ENCODE measurements around the gene NCK2.

NCK2 gene

DNA sequence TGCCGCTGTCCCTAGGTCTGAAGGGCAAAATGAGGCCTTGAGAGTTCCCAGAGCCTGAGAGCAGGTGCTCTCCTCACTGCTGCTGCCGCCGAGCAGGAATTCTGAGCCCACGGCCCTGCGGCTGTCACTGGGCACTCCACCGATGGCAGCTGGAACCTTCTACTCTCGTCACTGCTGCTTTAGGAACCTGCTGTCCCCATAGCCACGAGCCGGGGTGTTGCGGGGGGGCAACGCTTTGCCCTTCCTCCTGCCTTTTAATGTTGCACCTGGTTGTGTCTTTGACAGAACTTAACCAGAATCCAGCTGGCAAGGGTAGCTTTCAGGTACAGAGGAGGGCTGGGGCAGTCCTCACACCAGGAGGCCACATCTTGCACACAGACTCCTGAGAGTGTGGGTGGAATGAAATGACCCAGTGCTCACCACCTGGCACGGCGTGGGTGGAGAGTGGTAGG is 32.3 kb downstream of the NCK2 start:
- DNase-seq (ENCODE audit: low spot score): no peak

DNA sequence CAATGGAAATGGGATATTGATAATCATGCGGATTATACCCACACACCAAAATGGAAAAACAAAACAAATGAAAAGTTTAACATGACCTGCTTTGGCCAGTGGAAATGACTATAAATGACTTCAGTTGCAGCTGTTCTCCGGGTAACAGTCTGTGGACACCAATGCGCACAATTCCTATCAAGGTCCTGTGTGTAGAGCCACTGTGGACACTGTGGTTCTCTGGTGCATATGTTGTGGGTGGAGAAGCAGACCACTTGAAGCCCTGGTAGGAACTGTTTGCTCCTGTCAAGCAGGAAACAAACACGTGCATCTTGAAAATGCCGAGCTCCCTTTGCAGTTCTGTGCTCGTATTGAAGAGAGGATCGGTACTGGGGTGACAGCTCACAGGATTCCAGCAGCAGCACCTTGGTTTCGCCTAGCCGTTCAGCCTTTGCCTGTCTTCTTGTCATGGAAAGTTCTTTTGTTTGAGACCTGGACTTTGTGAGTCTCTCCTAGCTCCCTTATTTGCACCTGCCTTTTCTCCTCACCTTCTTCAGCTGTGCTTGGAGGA is 32.9 kb downstream of the NCK2 start:
- DNase-seq (ENCODE audit: low spot score): no peak

DNA sequence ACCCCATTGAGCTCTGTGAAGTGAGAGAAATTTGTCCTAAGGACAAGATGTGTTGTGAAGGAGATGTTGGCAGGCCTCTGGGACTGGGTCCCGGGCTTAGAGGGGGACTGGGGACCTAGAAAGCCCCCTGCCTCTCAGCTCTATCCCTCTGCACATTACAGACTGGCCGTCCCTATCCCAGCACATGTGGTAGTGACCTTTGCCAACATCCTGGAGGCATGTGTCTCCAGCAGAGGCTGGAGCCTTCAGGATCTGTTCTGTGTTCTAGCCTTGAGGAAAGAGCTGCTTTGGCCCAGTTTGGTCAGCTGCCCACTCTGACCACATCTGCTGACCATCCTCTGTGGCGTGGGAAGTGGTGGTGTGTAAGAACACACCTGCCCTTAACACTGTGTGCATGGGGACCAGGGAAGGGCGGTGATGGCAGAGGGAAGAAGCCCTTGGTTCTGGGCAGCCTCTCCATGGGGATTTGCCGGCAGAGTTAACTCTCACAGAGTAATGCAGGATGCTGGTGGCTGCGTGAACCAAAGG is 33.4 kb downstream of the NCK2 start:
- DNase-seq (ENCODE audit: low spot score): no peak

DNA sequence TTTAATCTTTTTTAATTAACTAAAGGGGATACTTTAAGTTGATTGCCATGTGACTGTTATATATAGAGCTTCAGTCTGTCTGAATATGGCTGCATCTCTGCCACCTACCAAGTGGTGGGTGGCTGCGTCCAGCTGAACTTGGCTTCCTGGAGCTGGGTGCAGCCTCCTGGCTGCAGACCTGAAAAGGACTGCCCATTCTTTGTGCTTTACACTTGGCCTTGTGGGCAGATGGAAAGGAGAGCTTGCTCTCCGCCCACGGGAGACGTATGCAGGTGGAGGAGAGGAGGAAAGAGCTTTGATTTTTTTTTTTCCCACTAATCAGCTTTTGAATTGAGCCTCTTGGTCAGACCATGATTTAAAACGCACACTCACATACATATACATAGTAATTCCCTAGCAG is 34.7 kb downstream of the NCK2 start:
- no peak for DNase-seq (ENCODE audit: low spot score)

DNA sequence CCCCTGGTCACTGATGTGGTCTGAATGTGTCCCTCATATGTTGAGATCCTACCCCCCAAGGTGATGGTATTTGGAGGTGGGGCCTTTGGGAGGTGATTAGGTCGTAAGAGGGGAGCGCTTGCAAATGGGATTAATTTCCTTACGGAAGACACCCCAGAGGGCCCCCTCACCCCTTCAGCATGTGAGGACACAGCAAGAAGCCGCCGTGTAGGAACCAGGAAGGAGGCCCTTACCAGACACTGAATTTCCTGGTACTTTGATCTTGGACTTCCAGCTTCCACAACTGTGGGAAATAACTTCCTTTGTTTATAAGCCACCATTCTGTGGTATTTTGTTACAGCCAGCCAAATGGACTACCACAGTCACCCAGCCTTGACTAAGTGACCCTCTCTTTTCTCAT is 35.9 kb downstream of the NCK2 start:
- DNase-seq (ENCODE audit: low spot score): no peak

DNA sequence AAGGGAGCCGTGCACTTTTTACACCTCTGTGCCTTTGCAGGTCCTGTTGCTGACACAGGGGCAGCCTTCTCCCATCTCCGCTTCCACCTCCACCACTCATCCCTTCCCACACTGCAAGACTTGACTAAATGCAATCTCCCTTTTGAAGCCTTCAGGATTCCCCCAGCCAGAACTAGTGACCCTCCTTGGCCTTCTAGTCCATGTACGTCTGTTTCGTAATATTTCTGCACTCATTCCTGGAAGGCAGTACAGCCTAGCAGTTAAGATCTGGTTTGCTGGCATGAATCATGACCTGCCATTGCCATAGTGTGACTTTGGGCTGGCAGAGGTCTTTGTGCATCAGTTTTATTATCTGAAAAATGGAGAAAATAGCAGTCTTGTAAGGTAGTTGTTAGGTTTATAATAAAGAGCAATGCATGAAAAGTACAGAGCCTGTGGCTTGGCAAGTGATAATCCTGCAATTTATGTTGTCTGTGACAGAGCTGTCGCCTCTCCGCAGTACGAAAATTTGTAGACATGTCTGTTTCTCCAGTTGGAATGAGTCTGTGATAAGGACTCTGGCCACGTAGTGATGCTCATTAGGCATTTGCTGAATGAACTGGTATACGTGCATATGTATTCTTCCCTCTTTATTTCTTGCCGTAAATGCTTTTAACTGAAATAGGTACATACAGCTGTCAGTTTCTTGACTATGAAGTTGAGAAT is 36.7 kb downstream of the NCK2 start:
- DNase-seq (ENCODE audit: low spot score): no peak

DNA sequence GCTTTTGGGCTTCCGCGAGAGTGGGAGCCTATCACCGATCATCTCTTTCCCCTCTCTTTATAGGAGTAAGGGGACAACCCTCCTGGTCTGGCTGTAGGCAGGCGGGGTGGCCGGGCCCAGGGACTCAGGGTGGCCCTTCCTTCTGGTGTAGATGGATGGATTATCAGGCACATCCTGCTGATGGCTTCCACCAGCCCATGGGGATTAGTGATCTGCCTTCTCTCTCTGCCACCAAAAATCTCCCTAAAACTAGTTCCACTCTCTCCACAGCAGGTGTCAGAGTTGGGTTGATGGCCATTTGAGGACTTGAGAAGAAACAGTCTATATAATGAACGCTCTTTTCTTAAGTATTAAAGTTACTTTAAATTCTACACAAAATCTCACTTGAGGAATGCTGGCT is 37.4 kb downstream of the NCK2 start:
- DNase-seq (ENCODE audit: low spot score): no peak

DNA sequence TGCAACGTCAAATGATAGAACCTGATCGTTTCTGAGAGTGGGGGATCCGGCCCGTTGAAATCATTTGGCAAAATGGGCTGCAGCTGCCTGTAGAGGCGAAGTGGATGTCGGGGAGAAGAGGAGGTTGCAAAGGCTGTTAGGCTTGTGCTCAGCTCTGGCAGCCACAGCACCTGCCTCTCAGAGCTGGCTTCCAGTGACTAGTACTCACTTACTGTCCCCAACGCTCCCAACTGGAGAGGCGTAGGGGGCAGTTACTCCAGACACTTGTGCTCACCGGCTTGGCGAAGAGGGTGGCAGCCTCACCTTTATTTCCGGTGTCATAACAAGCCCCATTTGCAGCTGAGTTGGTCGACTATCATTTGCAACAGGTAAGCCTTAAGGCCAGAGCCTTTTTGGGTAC is 37.9 kb downstream of the NCK2 start:
- no peak for DNase-seq (ENCODE audit: low spot score)

DNA sequence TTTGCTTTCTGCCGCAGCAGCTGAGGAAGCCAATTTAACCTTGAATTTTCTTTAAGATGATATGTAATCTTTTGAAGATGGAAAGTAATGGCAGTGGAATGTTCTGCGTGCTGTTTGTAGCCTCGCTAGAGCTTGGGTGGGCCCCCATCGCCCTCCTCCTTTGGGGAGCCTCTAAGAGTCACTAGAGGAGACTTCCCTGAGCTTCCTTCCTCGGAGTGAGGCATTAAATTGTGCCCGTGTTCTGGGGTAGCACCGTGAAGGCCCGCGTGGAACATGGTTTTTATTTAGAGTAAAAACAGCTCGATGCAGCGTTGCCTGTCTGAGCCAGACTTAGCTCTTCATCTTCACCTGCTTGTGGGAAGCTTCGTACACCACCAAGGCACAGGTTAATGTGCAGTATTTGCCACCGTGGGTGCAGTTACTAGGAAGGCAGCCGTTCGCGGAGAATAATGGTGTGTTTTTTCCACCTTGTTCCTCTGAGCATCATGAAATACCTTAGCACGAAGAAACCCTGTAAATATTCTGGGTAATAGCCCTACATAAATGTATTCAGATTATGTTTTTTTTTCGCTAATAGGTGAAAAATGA is 38.5 kb downstream of the NCK2 start:
- DNase-seq (ENCODE audit: low spot score): no peak

DNA sequence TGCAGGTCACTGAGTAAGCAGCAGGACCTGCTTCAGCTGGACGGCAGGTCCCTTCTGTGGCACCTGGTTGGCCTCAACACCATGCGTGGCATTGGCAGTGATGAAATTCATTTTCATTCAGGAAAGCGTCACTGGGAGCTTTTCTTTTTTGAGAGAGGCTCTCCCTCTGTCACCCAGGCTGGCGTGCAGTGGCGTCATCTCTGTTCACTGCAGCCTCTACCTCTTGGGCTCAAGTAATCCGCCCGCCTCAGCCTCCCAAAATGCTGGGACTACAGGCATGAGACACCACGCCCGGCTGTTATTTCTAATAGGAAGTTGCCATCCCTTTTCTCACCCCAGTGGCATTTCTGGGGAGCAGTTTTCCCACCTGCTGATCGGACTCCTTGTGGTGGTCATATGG is 39.3 kb downstream of the NCK2 start:
- no peak for DNase-seq (ENCODE audit: low spot score)

DNA sequence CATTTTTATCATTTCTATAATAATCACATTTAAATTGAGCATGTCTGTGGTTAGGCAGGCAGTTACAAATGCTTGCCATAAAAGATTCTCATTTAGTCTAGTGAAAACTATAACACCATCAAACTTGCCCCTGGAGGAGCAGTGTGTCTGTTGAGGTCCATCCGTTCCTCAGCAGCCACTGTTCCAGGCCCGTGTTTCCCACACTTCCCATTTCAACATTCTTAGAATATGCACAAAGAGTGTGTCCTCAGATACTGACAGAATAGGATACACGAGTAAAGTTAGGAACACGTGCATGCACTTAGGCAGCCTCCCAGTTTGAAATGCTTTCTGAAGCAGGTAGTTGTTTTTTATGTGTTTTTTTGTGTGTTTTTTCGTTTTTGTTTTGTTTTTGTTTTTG is 39.9 kb downstream of the NCK2 start:
- DNase-seq (ENCODE audit: low spot score): no peak

DNA sequence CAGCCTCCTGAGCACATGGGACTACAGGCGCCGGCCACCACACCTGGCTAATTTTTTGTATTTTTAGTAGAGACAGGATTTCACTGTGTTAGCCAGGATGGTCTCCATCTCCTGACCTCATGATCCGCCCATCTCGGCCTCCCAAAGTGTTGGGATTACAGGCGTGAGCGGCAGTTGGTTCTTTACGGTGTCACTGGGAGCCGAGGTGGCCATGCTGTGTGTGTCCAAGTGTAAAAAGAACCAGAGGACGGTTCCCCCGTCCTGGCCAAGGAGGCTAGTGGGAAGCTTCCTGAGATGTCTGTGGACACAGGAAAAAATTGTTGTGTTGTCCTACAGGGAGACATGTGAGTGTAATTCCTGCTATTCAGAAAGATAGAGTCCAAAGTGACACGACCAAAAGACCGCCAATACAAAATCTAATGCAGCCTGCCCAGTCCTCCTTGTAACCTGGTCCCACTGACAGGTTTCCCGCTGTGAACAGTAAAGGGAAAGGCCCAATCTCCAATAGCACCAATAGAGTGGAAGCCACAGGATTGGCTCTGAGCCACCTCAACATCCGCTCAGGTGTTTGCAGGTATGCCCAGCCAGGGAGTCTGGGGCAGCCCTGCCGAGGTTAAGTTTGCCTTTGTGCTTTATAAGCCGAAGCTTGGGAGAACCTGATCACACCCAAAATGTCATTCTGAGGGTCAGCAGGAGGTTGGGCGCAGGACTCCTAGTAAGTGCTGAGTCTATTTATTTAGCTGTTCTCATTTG is 40.6 kb downstream of the NCK2 start:
- DNase-seq (ENCODE audit: low spot score): no peak

DNA sequence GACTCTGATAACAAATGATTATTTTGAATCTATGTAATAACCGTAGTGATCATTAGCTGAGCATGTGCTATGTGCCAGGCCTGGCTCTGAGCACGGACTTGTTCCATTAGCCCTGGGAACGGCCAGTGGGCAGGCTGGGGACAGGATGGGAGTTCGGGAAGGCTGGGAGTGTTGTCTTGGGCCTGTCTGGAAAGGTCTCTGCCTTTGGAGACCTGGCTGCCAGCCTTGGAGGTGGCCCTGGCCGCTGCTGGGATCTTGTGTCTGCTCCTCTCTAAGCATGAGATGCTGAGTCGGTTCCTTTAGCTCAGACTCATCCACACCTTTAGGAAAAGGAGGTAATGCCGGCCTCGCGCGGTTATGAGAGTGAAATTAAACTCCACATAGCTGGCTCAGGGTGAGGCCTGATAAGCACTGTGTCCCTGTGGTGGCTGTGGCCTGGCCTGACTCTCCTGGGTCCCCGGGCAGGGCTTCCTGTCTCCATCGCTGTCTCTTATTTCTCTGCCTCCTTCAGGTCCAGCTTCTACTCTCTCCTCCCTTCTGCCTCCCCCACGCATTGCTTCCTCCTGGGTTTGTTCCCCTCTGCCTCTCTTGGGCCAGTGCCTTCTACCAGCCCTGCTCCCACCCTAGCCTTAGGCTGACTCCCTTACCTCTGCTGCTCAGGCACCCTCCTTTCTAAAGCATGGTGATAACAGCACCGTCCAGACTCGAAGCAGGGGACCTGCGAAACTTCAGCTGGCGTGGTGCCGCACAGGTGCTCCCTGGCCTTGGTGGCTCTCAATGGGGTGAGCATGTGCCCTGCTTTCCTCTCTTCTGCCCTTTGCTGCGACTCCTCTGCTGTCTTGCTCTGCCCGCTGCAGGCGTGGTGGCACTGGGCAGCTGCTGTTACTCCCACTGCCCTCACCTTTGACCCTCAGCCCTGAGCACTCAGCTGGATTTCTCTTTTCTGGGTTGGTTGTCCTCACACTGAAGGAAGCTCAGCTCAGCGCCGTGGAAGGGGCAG is 41.8 kb downstream of the NCK2 start:
- DNase-seq (ENCODE audit: low spot score): no peak

DNA sequence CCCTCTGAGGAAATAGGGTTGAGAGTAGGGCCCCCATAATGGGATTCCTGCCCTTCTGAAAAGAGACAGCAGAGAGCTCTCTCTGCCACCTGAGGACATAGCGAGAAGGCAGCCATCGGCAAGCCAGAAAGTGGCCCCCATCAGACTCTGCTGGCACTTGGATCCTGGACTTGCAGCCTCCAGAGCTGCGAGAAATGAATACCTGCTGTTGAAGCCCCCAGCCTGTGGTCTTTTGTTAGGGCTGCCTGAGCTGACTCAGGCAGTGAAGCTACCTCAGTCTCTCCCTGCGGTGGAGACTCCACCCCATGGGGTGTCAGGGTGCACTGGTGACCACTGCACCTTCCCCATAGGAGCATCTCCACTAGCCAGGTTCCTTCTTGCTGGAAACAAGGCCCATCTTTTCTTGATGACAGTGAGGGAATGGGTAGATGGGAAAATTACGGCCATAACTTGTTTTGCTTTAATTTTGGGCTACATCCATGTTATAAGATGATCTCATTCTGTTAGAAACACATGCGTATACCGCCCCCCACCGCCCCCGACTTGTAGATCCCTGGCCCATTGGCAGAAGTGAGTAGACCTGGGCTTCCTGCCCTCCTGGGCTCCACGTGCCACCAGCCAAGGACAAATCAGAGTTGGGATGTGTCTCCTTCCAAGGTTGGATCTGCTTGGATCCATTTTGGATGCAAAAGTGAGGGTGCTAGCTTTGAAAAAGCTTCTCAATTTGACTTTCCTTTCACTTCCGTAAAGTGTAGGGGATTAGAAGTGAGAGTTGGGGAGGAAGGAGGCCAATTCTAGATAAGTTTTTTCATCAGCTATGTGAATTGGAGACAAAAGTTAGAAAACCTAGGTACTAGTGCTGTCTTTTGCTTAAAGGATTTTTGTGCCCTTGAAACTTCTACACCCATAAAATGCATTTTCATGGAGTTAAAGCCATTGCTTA is 42.9 kb downstream of the NCK2 start:
- peak; percentile 70 for DNase-seq (ENCODE audit: low spot score)

DNA sequence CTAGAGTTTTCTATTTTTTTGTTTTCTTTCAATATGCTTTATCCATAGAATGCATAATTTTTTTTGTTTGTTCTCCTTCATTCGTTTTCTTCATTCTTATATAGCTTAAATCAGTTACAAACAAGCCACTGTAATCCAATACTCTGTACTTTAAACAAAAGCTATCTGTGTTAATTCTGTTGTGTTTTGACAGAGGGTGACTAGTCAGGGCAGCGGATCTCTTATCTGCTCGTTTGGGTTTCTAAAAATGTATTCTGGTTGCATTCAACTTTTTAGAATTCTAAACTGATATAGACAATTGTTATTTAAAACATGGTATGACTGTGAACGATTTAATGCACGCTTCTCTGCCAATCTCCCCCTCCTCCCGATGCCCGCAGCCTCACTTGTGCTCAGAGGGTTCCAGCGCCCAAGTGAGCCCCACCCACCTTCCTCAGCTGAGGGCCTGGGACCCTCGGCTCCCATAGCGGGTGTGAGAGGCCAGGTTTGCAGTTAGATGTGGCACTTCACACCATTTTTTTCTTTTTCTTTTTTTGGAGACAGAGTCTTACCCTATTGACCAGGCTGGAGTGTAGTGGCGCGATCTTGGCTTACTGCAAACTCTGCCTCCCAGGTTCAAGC is 44.1 kb downstream of the NCK2 start:
- DNase-seq (ENCODE audit: low spot score): no peak

DNA sequence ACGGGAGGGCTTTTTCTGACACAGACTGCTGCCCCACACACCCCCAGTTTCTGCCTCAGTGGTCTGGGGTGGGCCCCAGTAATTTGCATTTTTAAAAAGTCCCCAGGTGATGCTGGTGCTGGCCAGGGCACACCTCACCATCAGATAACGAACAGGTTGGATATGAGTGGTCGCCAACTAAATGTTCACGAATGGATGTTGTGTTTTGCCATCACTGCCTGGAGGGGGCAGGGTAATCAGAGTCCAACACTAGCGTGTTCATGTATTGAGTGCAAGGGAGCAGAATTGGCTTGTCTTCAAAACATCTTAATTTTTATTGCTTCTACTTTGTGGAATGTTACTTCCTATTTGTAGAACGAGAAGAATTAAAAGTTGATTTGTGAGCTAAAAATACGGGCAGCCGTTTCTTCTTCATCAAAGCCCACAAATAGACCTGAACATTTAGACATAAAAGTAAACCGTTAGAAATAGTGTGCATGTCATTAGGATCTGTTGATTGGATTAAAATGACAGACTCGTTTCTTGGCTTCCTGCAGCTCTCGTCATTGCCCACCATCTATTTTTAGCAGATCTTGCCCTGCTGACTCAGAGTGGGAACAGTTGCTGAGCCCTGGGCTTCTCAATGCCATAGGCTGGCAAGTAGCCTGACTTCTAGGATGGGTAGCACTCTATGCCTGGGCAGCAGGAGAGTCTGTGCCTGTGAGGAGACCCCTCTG is 45.2 kb downstream of the NCK2 start:
- DNase-seq (ENCODE audit: low spot score): peak; percentile 92

DNA sequence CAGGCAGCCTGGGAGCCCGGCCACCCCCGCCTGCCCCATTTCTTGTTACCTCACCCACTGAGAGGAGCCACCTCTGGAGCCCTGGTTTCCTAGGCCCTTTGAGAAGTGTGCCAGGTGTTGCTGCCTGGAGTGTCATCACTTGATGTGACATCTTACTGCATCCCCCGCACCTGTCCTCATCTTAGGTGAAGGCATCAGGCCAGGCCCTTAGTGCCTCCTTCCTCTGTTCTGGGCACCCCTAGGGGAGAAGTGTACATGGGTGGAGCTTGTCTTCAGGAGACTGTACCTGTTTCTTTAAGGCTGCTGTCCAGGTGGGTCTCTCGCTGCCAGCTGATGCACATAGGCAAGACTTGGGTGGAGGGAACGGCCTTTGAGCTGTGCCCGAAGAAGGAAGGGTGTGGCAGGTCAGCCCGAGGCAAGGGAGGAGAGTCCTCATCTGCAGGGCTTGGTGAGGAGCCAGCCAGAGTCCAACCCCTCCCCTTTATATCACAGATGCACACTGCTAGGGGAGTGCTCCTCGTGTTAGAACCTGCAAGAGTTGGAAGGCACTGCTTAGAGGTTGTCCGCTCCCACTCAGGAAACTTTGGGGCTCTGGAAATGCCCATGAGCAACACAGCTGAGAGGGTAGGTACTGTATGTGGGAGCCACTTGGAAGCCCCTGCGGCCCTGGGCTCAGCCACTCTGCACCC is 45.9 kb downstream of the NCK2 start:
- no peak for DNase-seq (ENCODE audit: low spot score)

DNA sequence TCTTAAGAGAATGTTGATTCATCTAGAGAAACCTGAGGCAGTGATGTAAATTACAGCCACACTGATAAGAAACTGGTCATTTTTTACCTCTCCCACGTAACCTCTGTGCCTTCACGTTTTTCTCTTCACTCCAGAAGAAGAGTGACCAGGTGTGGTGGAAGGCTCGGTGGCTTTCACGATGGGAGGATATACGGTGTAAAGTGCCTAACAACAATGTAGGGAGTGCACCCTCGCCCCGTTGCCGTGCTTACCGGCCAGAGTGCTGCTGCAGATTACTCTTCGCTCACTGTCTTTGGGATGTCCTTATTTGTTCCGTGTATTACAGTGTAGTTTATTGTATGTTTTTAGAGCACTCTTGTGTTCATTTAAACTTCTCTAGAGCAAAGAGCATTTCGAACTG is 46.5 kb downstream of the NCK2 start:
- DNase-seq (ENCODE audit: low spot score): no peak

DNA sequence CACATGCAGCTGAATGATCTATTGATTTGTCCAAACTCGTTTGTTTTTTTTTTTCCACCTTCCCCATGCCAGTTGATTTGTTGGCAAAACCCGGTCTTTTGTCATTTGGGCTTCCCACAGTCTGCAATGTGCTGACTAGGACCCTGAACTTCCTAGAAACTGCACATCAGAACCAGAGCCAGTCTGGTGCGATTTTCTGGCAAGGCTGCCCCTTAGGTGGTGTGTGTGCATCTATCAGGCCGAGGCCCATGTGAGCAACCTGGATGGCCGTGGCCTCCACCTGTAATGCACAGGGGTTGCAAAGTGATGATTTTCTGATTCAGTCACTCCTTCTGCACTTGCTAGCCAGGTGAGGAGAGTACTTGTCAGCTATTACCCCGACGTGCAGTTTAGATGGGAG is 47.8 kb downstream of the NCK2 start:
- no peak for DNase-seq (ENCODE audit: low spot score)

Data from activated CD4-positive, alpha-beta T cell treated with anti-CD3 and anti-CD28 coated beads, Interleukin-2, Interleukin-4, amounts not matched to agents 100 ng/mL and 50 ng/mL, durations not matched to agents 16 hours and 8 hours (primary cell).